IPS-20b (cell line): Measurements from ENCODE around the gene ZBTB46.
"Not testable (repeated sequence)": the region's sequence is repeated elsewhere in the genome, so short reads cannot be mapped to it uniquely, and the experiment has no call there.

Experiments used
- H3K27ac ChIP-seq: one replicate; pipeline ENCODE4 v1.5.1; 2013; ENCODE audit warnings: low read length
- H3K27me3 ChIP-seq: 2 replicates; pipeline ENCODE4 v1.6.1; 2013; ENCODE audit warnings: mild to moderate bottlenecking, low read length, inconsistent platforms; ENCODE audit not compliant: insufficient read depth
- H3K36me3 ChIP-seq: 2 replicates; pipeline ENCODE4 v1.6.1; 2013; ENCODE audit warnings: low read depth, mild to moderate bottlenecking, inconsistent platforms, low read length, moderate library complexity; ENCODE audit not compliant: insufficient read depth
- H3K4me1 ChIP-seq: 2 replicates; pipeline ENCODE4 v1.6.1; 2013; ENCODE audit warnings: mild to moderate bottlenecking, control low read depth, inconsistent platforms, low read length, moderate library complexity; ENCODE audit not compliant: insufficient read depth
- H3K4me3 ChIP-seq: 2 replicates; pipeline ENCODE4 v1.5.1; 2013; ENCODE audit warnings: mild to moderate bottlenecking, low read length, inconsistent platforms
- H3K9ac ChIP-seq: 2 replicates; pipeline ENCODE4 v1.6.1; 2013; ENCODE audit warnings: low read depth, mild to moderate bottlenecking, inconsistent platforms, low read length, moderate library complexity
- H3K9me3 ChIP-seq: 2 replicates; pipeline ENCODE4 v1.6.1; 2013; ENCODE audit warnings: mild to moderate bottlenecking, low read depth, low read length, inconsistent platforms; ENCODE audit not compliant: insufficient read depth

ZBTB46 gene

DNA sequence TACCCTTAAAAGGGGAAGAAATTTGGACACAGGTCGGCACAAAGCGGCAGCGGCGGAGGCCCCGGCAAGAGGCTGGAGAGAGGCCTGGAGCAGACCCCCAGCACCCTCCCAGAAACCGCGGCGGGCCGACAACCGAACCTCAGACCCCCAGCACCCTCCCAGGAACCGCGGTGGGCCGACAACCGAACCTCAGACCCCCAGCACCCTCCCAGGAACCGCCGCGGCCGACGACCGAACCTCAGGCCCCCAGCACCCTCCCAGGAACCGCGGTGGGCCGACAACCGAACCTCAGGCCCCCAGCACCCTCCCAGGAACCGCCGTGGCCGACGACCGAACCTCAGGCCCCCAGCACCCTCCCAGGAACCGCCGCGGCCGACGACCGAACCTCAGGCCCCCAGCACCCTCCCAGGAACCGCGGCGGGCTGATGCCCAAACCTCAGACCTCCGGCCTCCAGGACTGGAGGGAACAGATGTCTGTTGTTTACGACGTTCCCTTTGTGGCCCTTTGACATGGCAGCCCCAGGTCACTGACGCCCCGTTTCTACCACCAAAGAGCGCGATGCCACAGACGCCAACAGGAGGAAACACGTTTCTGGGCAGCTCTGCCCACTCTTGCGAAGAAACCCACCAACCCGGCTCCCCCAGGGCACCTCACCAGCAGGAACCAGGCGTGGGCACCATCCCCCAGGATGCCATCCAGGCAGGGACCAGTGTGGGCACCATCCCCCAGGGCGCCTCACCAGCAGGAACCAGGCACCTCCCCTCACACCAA, 28.4 kb downstream of the ZBTB46 start:
- no peak overlapping the region for H3K4me3 ChIP-seq
- no peaks in the 10 kb centered on the region for H3K9me3 ChIP-seq
- no peaks in the 10 kb centered on the region for H3K4me1 ChIP-seq
- H3K36me3 ChIP-seq: no peaks in the 10 kb centered on the region
- no peaks in the 10 kb centered on the region for H3K27me3 ChIP-seq
- H3K9ac ChIP-seq: no peak overlapping the region
- no peak overlapping the region for H3K27ac ChIP-seq

DNA sequence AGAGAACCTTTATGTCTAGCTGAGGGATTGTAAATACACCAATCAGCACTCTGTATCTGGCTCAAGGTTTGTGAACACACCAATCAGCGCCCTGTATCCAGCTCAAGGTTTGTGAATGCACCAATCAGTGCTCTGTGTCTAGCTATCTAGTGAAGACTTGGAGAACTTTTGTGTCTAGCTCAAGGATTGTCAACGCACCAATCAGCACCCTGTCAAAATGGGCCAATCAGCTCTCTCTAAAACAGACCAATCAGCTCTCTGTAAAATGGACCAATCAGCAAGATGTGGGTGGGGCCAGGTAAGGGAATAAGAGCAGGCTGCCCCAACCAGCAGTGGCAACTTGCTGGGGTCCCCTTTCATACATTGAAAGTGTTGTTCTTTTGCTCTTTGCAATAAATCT, 29.9 kb downstream of the ZBTB46 start:
- not testable (repeated sequence) for H3K9ac ChIP-seq

DNA sequence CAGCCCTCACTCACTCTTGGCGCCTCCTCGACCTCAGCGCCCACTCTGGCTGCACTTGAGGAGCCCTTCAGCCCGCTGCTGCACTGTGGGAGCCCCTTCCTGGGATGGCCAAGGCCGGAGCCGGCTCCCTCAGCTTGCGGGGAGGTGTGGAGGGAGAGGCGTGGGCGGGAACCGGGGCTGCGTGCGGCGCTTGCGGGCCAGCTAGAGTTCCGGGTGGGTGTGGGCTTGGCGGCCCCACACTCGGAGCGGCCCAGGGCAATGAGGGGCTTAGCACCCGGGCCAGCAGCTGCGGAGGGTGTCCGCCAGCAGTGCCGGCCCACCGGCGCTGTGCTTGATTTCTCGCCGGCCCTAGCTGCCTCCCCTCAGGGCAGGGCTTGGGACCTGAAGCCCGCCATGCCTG, 30.7 kb downstream of the ZBTB46 start:
- H3K27ac ChIP-seq, H3K9ac ChIP-seq, H3K9me3 ChIP-seq: not testable (repeated sequence)

More for the DNA sequence above, 29.9 kb downstream of the ZBTB46 start:
- H3K4me1 ChIP-seq, H3K27me3 ChIP-seq, H3K9me3 ChIP-seq, H3K27ac ChIP-seq, H3K36me3 ChIP-seq, H3K4me3 ChIP-seq: not testable (repeated sequence)

DNA sequence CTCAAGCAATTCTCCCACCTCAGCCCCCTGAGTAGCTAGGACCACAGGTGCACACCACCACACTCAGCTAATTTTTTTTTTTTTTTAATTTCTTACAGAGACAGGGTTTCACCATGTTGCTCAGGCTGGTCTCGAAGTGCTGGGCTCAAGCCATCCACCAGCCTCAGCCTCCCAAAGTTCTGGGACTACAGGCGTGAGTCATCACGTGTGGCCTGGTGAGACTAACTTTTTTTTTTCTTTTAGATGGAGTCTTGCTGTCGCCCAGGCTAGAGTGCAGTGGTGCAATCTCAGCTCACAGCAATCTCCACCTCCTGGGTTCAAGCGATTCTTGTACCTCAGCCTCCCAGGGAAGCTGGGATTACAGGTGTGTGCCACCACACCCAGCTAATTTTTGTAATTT, 31.9 kb downstream of the ZBTB46 start:
- H3K27ac ChIP-seq, H3K9ac ChIP-seq, H3K27me3 ChIP-seq, H3K4me1 ChIP-seq, H3K9me3 ChIP-seq, H3K36me3 ChIP-seq, H3K4me3 ChIP-seq: not testable (repeated sequence)

More for the DNA sequence above, 30.7 kb downstream of the ZBTB46 start:
- not testable (repeated sequence) for H3K27me3 ChIP-seq, H3K4me1 ChIP-seq, H3K36me3 ChIP-seq, H3K4me3 ChIP-seq

DNA sequence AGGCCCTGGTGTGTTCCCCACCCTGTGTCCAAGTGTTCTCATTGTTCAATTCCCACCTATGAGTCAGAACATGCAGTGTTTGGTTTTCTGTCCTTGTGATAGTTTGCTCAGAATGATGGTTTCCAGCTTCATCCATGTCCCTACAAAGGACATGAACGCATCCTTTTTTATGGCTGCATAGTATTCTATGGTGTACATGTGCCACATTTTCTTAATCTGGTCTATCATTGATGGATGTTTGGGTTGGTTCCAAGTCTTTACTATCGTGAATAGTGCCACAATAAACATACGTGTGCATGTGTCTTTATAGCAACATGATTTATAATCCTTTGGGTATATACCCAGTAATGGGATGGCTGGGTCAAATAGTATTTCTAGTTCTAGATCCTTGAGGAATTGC, 33.9 kb downstream of the ZBTB46 start:
- H3K4me3 ChIP-seq, H3K9ac ChIP-seq, H3K9me3 ChIP-seq, H3K4me1 ChIP-seq, H3K36me3 ChIP-seq, H3K27ac ChIP-seq, H3K27me3 ChIP-seq: not testable (repeated sequence)

DNA sequence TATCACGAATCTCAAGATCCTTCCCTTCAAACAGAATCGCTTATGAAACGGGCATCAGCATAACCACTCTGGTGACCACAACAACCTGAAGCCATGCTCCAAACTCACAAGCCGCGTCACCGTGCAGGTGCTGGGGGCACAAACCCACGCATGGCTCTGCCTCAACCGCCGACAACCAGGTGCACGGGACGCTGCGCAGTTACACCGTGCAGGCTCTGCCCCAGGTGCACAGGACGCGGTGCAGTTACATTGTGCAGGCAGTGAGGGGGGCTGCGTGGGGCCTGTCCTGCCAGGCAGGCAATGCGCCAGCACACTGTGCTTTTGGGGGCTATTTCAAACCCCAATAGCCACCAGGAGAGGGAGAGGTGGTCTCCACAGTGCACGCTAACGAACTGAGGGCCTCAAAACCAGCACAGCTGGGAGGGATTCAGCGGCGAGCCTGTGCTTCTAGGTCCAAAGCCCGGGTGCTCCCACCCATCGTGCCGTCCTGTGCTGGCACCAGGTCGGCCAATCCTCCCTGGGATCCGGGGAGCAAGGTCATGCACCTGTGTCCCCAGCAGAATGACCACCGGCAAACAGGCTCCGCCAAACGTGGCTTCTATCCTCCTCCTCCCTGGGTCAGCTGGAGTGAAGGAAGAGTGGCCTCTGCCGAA, 35.8 kb downstream of the ZBTB46 start:
- no peaks in the 10 kb centered on the region for H3K4me1 ChIP-seq
- H3K27ac ChIP-seq: no peak overlapping the region
- no peaks in the 10 kb centered on the region; the same call in 1 of the 2 replicates for H3K27me3 ChIP-seq

DNA sequence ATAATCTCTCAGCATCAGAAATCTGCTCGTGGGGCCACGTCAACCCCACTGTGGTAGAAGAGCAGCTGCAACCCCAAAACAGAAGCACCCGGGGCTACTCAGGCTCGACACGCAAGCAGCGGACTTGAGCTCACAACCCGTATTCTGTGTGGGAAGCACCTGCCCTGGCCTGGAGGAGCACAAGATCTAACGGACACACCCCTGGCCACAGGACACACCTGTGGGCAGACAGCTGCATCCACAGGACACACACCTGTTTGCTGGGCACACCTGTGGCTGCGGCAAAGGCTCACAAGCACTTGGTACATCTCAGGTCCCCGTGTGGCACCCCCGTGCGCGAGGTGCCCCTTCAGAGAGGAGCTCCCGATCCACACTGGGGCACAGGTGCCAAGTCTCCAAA, 36.5 kb downstream of the ZBTB46 start:
- no peak overlapping the region for H3K27ac ChIP-seq
- H3K36me3 ChIP-seq: 0 out of 2 replicates have a peak, but pooled peaks cover under 1% of the 10 kb centered on the region
- no peak overlapping the region for H3K4me3 ChIP-seq
- no peaks in the 10 kb centered on the region for H3K4me1 ChIP-seq
- H3K9me3 ChIP-seq: no peaks in the 10 kb centered on the region
- no peak overlapping the region for H3K9ac ChIP-seq
- H3K27me3 ChIP-seq: no peaks in the 10 kb centered on the region; the same call in 1 of the 2 replicates

More for the DNA sequence above, 35.8 kb downstream of the ZBTB46 start:
- Histone ChIP-seq H3K36me3 (no peaks in the 10 kb centered on the region), H3K9ac (no peak overlapping the region), H3K4me3 (no peak overlapping the region), H3K9me3 (no peaks in the 10 kb centered on the region)

DNA sequence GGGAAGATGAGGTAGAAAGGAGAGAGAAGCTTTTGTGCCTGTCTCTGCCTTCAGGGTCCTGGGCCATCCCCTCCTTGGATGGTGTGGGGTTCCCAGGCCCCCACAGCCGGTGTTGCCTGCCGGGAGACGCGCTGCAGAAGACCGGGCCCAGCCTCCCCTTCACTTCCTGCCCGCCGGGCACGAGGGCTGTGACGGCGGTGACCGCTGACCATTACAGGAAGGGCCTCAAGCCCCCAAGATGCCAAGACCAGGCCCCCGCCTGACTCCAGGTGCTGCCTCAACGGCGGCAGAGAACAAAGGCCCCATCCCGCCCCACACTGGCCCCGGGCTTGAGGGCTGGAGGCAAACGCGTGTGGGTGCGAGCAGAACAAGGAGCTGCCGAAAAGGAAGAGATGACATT, 38.2 kb downstream of the ZBTB46 start:
- Histone ChIP-seq H3K36me3 (0 out of 2 replicates have a peak, but pooled peaks cover 5% of the 10 kb centered on the region), H3K27ac (no peak overlapping the region), H3K4me1 (no peaks in the 10 kb centered on the region), H3K4me3 (no peak overlapping the region), H3K9ac (no peak overlapping the region), H3K27me3 (no peaks in the 10 kb centered on the region; the same call in 1 of the 2 replicates), H3K9me3 (no peaks in the 10 kb centered on the region)

DNA sequence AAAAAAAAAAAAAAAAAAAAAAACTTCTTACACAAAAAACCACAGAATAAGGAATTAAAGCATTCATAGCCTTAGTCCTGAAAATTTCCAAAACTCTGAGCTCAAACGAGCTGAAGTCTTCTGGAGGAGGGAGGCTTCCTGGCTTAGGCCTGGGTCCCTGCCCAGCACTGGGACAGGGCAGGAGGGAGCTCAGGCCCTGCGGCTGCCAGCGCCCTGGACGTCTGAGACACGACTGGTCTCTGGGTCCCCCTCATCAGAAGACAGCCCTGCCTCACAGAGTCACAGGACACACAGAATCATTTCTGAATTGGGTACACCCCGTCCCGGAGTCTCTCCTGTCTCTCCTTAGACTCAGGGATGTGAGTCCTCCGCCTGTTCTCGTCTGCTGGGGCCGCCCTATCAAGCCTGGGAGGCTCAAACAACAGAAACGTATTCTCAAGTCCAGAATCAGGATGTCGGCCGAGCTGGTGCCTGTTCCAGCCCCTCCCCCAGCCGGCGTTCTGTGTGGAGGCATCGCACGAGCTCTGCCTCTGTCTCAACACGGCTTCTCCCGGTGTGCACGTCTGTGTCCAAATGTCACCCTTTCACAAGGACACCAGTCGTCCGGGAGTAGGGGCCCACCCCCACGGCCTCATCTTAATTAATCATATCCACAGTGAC, 39.4 kb downstream of the ZBTB46 start:
- Histone ChIP-seq H3K36me3 (0 out of 2 replicates have a peak, but pooled peaks cover 5% of the 10 kb centered on the region), H3K27me3 (no peaks in the 10 kb centered on the region; the same call in 1 of the 2 replicates), H3K4me1 (no peaks in the 10 kb centered on the region), H3K9me3 (no peaks in the 10 kb centered on the region), H3K9ac (no peak overlapping the region), H3K27ac (no peak overlapping the region), H3K4me3 (no peak overlapping the region)

DNA sequence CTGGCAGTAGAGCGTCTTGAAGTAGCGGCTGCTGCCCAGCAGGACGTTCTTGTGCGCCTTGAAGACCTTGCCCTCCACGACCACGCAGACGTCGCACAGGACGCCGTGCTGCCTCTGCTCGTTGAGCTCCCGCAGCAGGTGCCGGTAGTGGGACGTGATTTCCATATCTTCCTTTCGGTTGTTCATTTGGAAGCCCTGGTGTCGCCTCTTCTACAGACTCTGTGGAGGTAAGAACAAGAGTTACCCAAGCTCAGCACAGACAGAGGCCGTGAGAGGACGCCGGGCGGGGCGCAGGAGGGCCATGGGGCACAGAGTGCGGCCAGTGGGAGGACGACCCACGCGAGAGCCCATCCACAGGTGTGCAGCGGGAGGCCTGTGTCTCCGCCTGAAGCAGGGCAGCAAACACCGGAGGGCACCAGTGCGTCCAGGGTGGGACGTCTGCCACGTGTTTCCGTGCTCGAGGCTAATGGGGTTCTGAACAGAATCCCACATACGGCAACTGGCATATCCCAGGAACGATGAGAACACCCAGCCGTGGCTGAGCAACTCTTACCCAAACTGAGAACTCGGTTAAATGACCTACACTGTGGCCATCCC, 40.4 kb downstream of the ZBTB46 start:
- no peaks in the 10 kb centered on the region; the same call in 1 of the 2 replicates for H3K27me3 ChIP-seq
- no peaks in the 10 kb centered on the region for H3K9me3 ChIP-seq
- no peak overlapping the region for H3K9ac ChIP-seq
- H3K27ac ChIP-seq: no peak overlapping the region
- H3K36me3 ChIP-seq: 0 out of 2 replicates have a peak, but pooled peaks cover 5% of the 10 kb centered on the region
- no peak overlapping the region for H3K4me3 ChIP-seq
- no peaks in the 10 kb centered on the region for H3K4me1 ChIP-seq

DNA sequence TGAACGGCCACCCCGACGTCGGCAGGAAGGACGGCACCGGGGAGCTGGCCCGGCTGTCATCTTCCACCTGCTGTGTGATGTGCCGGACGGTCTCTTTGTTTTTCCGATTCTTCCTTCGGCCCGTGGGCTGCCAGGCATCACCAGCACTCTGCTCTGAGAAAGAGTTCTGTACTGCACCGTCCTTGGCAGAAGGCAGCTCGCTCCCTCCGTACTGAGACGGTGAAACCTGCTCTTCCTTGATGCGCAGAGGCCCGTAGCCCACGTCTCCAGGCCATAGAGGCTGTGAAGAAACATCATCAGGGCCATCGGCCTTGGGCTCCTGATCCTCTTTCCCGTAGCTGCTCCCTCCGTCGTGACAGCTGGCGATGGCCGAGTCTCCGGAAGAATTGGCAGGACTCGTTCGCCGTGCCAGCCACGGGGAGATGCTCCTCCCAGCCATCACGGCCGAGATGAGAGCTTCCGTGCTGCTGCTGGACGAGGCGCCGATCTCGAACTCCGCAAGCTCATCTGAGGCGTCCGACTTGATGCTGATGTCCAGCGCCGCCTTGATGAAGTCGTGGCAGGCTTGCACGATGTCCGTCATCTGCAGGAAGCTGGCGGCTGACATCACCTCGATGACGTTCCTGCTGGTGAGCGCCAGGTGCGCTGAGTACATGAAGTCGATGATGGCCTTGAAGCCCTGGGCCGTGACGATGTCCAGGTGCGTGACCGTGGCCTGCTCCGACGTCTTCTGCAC, 41.1 kb downstream of the ZBTB46 start:
- 0 out of 2 replicates have a peak, but pooled peaks cover 5% of the 10 kb centered on the region for H3K36me3 ChIP-seq
- H3K4me3 ChIP-seq: no peak overlapping the region
- no peaks in the 10 kb centered on the region for H3K4me1 ChIP-seq
- no peaks in the 10 kb centered on the region for H3K27me3 ChIP-seq
- H3K9me3 ChIP-seq: no peaks in the 10 kb centered on the region
- no peak overlapping the region for H3K9ac ChIP-seq
- no peak overlapping the region for H3K27ac ChIP-seq
